GM15510 (cell line): ENCODE measurements around the gene FCER1G.

Source experiments
- POLR2A ChIP-seq: IDR thresholded peaks from 3 replicates; pipeline ENCODE4 v1.6.1; 2011; ENCODE audit warnings: borderline replicate concordance; ENCODE audit not compliant: insufficient read length; ENCODE audit errors: extremely low read depth

The FCER1G gene

DNA sequence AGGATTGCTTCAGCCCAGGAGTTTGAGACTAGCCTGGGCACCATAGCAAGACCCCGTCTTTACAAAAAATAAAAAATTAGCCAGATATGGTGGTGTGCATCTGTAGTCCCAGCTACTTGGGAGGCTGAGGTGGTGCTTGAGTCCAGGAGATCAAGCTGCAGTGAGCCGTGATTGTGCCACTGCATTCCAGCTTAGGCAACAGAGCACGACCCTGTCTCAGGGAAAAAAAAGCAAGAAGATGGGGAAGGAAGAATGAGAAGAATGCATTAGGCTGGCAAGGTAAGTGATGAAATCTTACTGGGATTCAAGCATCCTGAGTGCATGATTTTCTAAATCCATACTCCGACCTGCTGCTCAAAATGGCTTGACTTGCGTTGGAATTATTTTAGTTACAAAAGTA lies 50.2 kb downstream of the FCER1G start:
- TF ChIP-seq POLR2A = no peak

DNA sequence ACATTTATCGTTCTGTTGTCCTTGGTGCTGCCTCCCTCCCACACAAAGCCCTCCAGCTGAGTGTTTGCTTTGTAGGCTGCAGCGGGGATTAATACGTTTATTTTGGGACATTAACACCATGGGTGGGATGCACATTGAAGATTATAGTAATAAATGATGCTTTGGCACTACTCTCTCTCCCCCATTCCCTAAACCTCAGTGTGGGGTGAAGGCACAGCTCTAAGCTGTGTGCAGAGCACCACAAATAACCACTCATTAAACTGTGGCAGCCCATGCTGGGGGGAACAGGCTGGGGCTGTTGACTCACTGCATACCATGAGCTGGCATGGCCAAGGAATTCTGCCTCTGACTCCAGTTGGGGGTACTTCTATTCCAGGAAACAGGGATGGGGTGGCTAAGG lies 51.1 kb downstream of the FCER1G start:
- no peak for TF ChIP-seq POLR2A

DNA sequence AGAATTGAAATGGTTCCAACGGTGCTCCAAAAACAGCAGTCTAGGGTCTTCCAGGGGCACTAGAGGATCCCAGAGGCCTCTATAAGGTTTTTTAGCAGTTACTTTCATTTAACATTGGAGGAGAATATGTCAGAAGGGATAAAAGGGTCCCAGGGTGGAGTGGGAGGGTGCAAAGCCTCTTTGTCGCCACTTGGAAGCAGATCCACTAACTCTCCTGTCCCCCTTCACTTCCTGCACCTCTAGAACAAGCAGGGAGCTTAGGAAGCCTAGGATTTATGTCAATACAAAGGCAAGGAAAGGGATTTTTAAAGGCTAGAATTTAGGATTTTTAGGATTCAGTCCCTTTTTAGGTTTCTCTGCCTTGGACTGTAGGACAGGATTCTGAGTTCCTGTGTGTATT lies 51.7 kb downstream of the FCER1G start:
- no peak for TF ChIP-seq POLR2A

DNA sequence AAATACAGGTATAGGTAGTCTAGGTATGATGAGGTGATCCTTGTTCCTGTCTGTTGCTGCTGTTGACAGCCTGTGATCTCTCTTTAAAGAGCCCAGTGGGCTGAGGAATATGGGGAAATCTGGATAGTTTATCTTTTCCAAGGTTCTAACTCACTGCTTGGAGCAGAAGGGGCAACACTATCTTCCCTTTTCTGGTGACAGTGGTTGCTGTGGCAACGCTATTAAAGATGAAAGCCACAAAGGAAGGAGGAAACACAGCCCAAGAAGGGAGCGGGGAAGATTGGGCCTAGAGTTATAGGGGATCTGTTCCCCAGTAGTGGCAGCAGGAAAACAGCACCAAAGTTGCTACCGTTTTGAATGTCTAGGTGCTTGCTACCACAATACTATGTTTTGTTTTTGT lies 52.2 kb downstream of the FCER1G start:
- TF ChIP-seq POLR2A = no peak
